Vagina (tissue), 2 donors: ENCODE data around the gene ADPRH. TPM values are rescaled to one million over a fixed set of nuclear protein-coding genes. Genes with fewer than 3 reads are reported as not detected.

ENCODE experiments used
- DNase-seq, 2 donors: peaks; one replicate each; pipeline ENCODE4 v3.0.0-alpha.2; 2017; ENCODE audit errors: extremely low spot score in 2 of 2
- H3K27ac ChIP-seq: fragments of 200-600 bp; sonication (generic); one replicate; pipeline ENCODE4 v1.5.1; 2019
- H3K27me3 ChIP-seq: fragments of 200-600 bp; sonication (generic); one replicate; pipeline ENCODE4 v1.5.1; 2019
- H3K36me3 ChIP-seq, 2 donors: fragments of 200-600 bp; sonication (generic); one replicate each; pipeline ENCODE4 v1.5.1; 2017 to 2019
- H3K4me1 ChIP-seq: fragments of 200-600 bp; sonication (generic); one replicate; pipeline ENCODE4 v1.5.1; 2019
- H3K4me3 ChIP-seq, 2 donors: fragments of 200-600 bp; sonication (generic); 1 replicate in 1 of 2; 2 replicates in 1 of 2; pipeline ENCODE4 v1.5.1; 2016 to 2019
- H3K9me3 ChIP-seq: fragments of 200-600 bp; sonication (generic); one replicate; pipeline ENCODE4 v1.5.1; 2019
- CTCF ChIP-seq, 3 experiments: fragments of 450-650 bp in 2 of 3; fragments of 200-600 bp in 1 of 3; sonication (generic) in 1 of 3; IDR thresholded peaks; one replicate each; pipeline ENCODE4 v1.5.1; 2017 to 2019; ENCODE audit warnings: antibody characterized with exemption in 3 of 3, mild to moderate bottlenecking in 2 of 3, moderate library complexity in 2 of 3
- POLR2A ChIP-seq, 2 donors: fragments of 450-650 bp; IDR thresholded peaks; one replicate each; pipeline ENCODE4 v1.6.1; 2017; ENCODE audit warnings: antibody characterized with exemption in 2 of 2, mild to moderate bottlenecking in 2 of 2, moderate library complexity in 2 of 2
- POLR2AphosphoS5 ChIP-seq, 2 donors: sonication (generic); formaldehyde crosslinking; IDR thresholded peaks; one replicate each; pipeline ENCODE4 v1.9.0; 2017; ENCODE audit warnings: antibody characterized with exemption in 2 of 2, mild to moderate bottlenecking in 2 of 2, low read depth in 1 of 2; ENCODE audit not compliant: insufficient read depth in 1 of 2
- intact Hi-C: fragments of 100-400 bp; cut with DNase I; formaldehyde crosslinking; loops from one replicate; pipeline ENCODE4 v1.15.1; 2023
- total RNA-seq: library from RNA; depleted of rRNA; stranded (reverse); fragments of >200 nt; gene quantifications from one replicate; pipeline ENCODE4 v1.2.3, GENCODE V29; 2016

The ADPRH gene
- total RNA-seq, 1 donor from 2014 or later: 2.9 TPM

- intact Hi-C loops: no loop called here
- Histone ChIP-seq H3K27ac (no peak overlapping the region), H3K4me1 (peaks cover 4% of the 10 kb centered on the region), H3K9me3 (no peaks in the 10 kb centered on the region), H3K36me3 (no peaks in the 10 kb centered on the region), H3K27me3 (no peaks in the 10 kb centered on the region), H3K4me3 (no peak overlapping the region)
- TF ChIP-seq POLR2AphosphoS5 (IDR thresholded peaks at IDR 0.05; ENCODE audit: insufficient read depth in 1 of 2, low read depth in 1 of 2) (no peak), POLR2A (IDR thresholded peaks at IDR 0.05) (no peak), CTCF (IDR thresholded peaks at IDR 0.05) (no peak)
- DNase-seq: peak in 1 of 2 donors; percentile 69
Measured at GRCh38 chr3:119600732-119601131, 21.4 kb downstream of the ADPRH start.

- DNase-seq: no peak
- TF ChIP-seq CTCF (IDR thresholded peaks at IDR 0.05): no peak
- TF ChIP-seq POLR2A (IDR thresholded peaks at IDR 0.05): no peak
- no peak for TF ChIP-seq POLR2AphosphoS5 (IDR thresholded peaks at IDR 0.05; ENCODE audit: insufficient read depth in 1 of 2, low read depth in 1 of 2)
- Histone ChIP-seq H3K27ac (no peak overlapping the region), H3K4me3 (no peak overlapping the region), H3K9me3 (no peaks in the 10 kb centered on the region), H3K4me1 (peaks cover 4% of the 10 kb centered on the region), H3K27me3 (no peaks in the 10 kb centered on the region), H3K36me3 (no peaks in the 10 kb centered on the region)
- intact Hi-C loops: no loop called here
Measured at GRCh38 chr3:119601154-119601553, 21.9 kb downstream of the ADPRH start.

- TF ChIP-seq POLR2A (IDR thresholded peaks at IDR 0.05) (no peak), POLR2AphosphoS5 (IDR thresholded peaks at IDR 0.05; ENCODE audit: insufficient read depth in 1 of 2, low read depth in 1 of 2) (no peak), CTCF (IDR thresholded peaks at IDR 0.05) (no peak)
- intact Hi-C loops: no loop called here
- H3K27ac ChIP-seq: no peak overlapping the region
- no peak for DNase-seq
- no peaks in the 10 kb centered on the region for H3K4me1 ChIP-seq
- H3K4me3 ChIP-seq: no peak overlapping the region
- no peaks in the 10 kb centered on the region for H3K27me3 ChIP-seq
- H3K36me3 ChIP-seq: no peaks in the 10 kb centered on the region
- no peaks in the 10 kb centered on the region for H3K9me3 ChIP-seq
Measured at GRCh38 chr3:119602676-119603075, 23.4 kb downstream of the ADPRH start.

- no peaks in the 10 kb centered on the region for H3K9me3 ChIP-seq
- TF ChIP-seq CTCF (IDR thresholded peaks at IDR 0.05) (no peak), POLR2A (IDR thresholded peaks at IDR 0.05) (no peak), POLR2AphosphoS5 (IDR thresholded peaks at IDR 0.05; ENCODE audit: insufficient read depth in 1 of 2, low read depth in 1 of 2) (no peak)
- DNase-seq: no peak
- intact Hi-C loops: no loop called here
- no peak overlapping the region for H3K4me3 ChIP-seq
- no peaks in the 10 kb centered on the region for H3K27me3 ChIP-seq
- H3K36me3 ChIP-seq: no peaks in the 10 kb centered on the region
- no peaks in the 10 kb centered on the region for H3K4me1 ChIP-seq
- no peak overlapping the region for H3K27ac ChIP-seq
Measured at GRCh38 chr3:119604878-119605277, 25.6 kb downstream of the ADPRH start.

- Histone ChIP-seq H3K36me3 (no peaks in the 10 kb centered on the region), H3K4me3 (no peak overlapping the region), H3K27ac (no peak overlapping the region), H3K4me1 (no peaks in the 10 kb centered on the region), H3K9me3 (no peaks in the 10 kb centered on the region), H3K27me3 (no peaks in the 10 kb centered on the region)
- TF ChIP-seq CTCF (IDR thresholded peaks at IDR 0.05) (no peak), POLR2AphosphoS5 (IDR thresholded peaks at IDR 0.05; ENCODE audit: insufficient read depth in 1 of 2, low read depth in 1 of 2) (no peak), POLR2A (IDR thresholded peaks at IDR 0.05) (no peak)
- no peak for DNase-seq
- intact Hi-C loops: no loop called here
Measured at GRCh38 chr3:119608405-119609000, 29.2 kb downstream of the ADPRH start.
